HL-60 (cell line): Measurements from ENCODE around the gene ZBTB44.

Source experiments
- CTCF ChIP-seq: IDR thresholded peaks from one replicate; pipeline ENCODE4 v1.5.1; 2011; ENCODE audit warnings: low read length, control low read depth, inconsistent platforms; ENCODE audit not compliant: insufficient read depth
- GABPA ChIP-seq: IDR thresholded peaks from 2 replicates; pipeline ENCODE4 v1.6.1; 2012; ENCODE audit warnings: low read depth
- POLR2AphosphoS5 ChIP-seq: IDR thresholded peaks from 2 replicates; pipeline ENCODE4 v1.6.1; 2012; ENCODE audit warnings: low read depth
- TF ChIP-seq, protein P1 (sequence below): IDR thresholded peaks from 2 replicates; pipeline ENCODE4 v1.6.1; 2012; ENCODE audit warnings: low read depth; ENCODE audit not compliant: insufficient replicate concordance

DNA sequence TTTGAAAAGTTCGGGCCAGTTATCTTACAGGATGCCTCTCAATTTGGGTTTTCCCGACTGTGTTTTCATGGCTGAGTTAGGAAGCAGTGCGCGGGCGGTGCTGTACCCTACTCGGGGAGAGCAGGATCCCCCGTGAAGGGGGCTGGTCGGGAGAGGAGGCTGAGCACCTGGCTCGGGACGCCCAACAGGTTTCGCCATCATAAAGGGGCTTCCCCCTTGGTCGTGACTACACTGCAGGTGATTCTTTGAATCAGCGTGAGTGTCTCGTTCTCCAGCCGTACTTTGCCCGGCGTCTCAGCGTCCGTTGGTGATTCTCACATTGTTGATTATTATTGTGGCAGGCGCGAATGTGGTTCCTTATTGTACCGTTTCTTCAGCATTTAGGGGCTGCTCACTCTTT lies 108.6 kb downstream of the ZBTB44 start:
- TF ChIP-seq POLR2AphosphoS5 (no peak), CTCF (no peak), GABPA (no peak)
- TF ChIP-seq, protein P1, sequence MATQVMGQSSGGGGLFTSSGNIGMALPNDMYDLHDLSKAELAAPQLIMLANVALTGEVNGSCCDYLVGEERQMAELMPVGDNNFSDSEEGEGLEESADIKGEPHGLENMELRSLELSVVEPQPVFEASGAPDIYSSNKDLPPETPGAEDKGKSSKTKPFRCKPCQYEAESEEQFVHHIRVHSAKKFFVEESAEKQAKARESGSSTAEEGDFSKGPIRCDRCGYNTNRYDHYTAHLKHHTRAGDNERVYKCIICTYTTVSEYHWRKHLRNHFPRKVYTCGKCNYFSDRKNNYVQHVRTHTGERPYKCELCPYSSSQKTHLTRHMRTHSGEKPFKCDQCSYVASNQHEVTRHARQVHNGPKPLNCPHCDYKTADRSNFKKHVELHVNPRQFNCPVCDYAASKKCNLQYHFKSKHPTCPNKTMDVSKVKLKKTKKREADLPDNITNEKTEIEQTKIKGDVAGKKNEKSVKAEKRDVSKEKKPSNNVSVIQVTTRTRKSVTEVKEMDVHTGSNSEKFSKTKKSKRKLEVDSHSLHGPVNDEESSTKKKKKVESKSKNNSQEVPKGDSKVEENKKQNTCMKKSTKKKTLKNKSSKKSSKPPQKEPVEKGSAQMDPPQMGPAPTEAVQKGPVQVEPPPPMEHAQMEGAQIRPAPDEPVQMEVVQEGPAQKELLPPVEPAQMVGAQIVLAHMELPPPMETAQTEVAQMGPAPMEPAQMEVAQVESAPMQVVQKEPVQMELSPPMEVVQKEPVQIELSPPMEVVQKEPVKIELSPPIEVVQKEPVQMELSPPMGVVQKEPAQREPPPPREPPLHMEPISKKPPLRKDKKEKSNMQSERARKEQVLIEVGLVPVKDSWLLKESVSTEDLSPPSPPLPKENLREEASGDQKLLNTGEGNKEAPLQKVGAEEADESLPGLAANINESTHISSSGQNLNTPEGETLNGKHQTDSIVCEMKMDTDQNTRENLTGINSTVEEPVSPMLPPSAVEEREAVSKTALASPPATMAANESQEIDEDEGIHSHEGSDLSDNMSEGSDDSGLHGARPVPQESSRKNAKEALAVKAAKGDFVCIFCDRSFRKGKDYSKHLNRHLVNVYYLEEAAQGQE, result no peak
